ENCODE data around the gene RAB31. TPM values are rescaled to one million over a fixed set of nuclear protein-coding genes. Genes with fewer than 3 reads are reported as not detected.

The RAB31 gene
- total RNA-seq, 1 donor from 2014 or later: 19.7 TPM

DNA sequence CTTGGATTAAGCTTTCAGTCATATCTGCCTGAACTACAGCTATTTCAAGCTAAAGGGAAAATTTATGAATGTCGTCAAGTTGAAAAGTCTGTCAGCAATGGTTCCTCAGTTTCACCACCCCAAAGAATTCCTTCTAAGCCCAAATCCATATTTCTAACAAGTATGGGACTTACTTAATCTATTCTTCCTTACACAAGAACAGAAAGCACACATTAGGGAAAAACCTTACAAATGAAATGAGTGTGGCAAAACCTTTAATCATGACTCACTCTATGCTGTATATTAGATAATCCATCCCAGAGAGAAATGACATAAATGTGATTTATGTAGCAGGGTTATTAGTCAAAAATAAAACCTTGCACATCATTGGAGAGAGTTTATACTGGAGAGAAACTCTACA lies 78.9 kb downstream of the RAB31 start:
- DNase-seq (ENCODE audit: extremely low spot score, unreplicated experiment): no peak
- no peak overlapping the region for H3K27ac Mint-ChIP-seq
- no peaks in the 10 kb centered on the region for H3K4me1 Mint-ChIP-seq (ENCODE audit: unreplicated experiment)
- H3K9me3 Mint-ChIP-seq: peaks cover 13% of the 10 kb centered on the region
- TF ChIP-seq, protein P1, sequence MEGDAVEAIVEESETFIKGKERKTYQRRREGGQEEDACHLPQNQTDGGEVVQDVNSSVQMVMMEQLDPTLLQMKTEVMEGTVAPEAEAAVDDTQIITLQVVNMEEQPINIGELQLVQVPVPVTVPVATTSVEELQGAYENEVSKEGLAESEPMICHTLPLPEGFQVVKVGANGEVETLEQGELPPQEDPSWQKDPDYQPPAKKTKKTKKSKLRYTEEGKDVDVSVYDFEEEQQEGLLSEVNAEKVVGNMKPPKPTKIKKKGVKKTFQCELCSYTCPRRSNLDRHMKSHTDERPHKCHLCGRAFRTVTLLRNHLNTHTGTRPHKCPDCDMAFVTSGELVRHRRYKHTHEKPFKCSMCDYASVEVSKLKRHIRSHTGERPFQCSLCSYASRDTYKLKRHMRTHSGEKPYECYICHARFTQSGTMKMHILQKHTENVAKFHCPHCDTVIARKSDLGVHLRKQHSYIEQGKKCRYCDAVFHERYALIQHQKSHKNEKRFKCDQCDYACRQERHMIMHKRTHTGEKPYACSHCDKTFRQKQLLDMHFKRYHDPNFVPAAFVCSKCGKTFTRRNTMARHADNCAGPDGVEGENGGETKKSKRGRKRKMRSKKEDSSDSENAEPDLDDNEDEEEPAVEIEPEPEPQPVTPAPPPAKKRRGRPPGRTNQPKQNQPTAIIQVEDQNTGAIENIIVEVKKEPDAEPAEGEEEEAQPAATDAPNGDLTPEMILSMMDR (conservative IDR thresholded peaks at IDR 0.05): no peak
- H3K4me3 Mint-ChIP-seq: no peak overlapping the region
- H3K36me3 Mint-ChIP-seq: no peaks in the 10 kb centered on the region
- no peaks in the 10 kb centered on the region for H3K27me3 Mint-ChIP-seq

DNA sequence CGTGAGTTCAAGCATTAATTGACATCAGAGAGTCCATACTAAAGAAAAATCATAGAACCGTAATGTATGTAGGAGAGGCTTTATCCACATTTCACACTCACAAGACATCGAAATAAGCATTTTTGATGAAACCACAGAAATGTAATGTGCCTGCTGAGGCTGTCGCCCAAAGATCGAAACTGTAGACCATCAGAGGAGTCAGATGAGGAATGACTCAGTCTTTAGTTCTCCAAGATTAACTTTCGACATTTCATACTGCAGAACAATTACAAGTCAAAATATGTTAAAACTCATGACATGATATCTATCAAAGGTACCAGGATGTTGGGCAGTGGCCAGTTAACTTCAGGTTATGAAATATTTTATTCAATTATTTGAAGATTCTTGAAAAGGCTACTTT lies 79.6 kb downstream of the RAB31 start:
- H3K4me1 Mint-ChIP-seq (ENCODE audit: unreplicated experiment): no peaks in the 10 kb centered on the region

DNA sequence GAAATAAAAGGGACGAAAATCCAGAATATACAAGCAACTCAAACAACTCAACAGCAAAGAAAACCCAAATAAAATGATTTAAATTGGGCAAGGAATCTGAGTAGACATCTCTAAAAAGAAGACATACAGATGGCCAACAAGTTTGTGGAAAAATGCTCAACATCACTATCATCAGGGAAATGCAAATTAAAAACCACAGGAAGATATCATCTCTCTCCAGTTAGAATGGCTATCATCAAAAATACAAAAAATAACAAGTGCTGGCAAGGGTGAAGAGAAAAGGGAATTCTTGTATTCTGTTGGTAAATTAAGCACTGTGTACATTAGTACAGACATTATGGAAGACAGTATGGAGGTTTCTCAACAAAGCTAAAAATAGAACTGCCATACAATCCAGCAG lies 80.0 kb downstream of the RAB31 start:
- no peaks in the 10 kb centered on the region for H3K4me1 Mint-ChIP-seq (ENCODE audit: unreplicated experiment)
- TF ChIP-seq, protein P1 (conservative IDR thresholded peaks at IDR 0.05): no peak
- peaks cover 13% of the 10 kb centered on the region for H3K9me3 Mint-ChIP-seq
- no peaks in the 10 kb centered on the region for H3K27me3 Mint-ChIP-seq
- no peak overlapping the region for H3K27ac Mint-ChIP-seq
- H3K4me3 Mint-ChIP-seq: no peak overlapping the region
- H3K36me3 Mint-ChIP-seq: no peaks in the 10 kb centered on the region
- DNase-seq (ENCODE audit: extremely low spot score, unreplicated experiment): no peak

More for the DNA sequence above, 79.6 kb downstream of the RAB31 start:
- TF ChIP-seq, protein P1 (conservative IDR thresholded peaks at IDR 0.05): no peak
- no peak for DNase-seq (ENCODE audit: extremely low spot score, unreplicated experiment)
- H3K27me3 Mint-ChIP-seq: no peaks in the 10 kb centered on the region
- peaks cover 13% of the 10 kb centered on the region for H3K9me3 Mint-ChIP-seq
- no peak overlapping the region for H3K27ac Mint-ChIP-seq
- H3K4me3 Mint-ChIP-seq: no peak overlapping the region
- H3K36me3 Mint-ChIP-seq: no peaks in the 10 kb centered on the region

DNA sequence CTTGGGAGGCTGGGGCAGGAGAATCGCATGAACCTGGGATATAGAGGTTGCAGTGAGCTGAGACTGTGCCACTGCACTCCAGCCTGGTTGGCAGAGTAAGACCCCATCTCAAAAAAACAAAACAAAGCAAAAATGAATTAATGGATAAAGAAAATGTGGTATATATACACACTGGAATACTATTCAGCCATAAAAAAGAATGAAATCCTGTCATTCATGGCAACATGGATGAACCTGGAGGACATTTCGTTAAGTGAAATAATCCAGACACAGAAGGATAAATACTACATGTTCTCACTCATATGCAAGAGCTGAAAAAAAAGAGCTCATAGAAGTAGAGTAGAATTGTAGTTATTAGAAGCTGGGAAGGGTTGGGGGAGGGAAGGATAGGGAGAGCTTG lies 80.8 kb downstream of the RAB31 start:
- H3K9me3 Mint-ChIP-seq: peaks cover 13% of the 10 kb centered on the region
- H3K27me3 Mint-ChIP-seq: no peaks in the 10 kb centered on the region
- TF ChIP-seq, protein P1 (conservative IDR thresholded peaks at IDR 0.05): no peak
- no peak overlapping the region for H3K27ac Mint-ChIP-seq
- no peaks in the 10 kb centered on the region for H3K36me3 Mint-ChIP-seq
- no peaks in the 10 kb centered on the region for H3K4me1 Mint-ChIP-seq (ENCODE audit: unreplicated experiment)
- no peak for DNase-seq (ENCODE audit: extremely low spot score, unreplicated experiment)
- H3K4me3 Mint-ChIP-seq: no peak overlapping the region

DNA sequence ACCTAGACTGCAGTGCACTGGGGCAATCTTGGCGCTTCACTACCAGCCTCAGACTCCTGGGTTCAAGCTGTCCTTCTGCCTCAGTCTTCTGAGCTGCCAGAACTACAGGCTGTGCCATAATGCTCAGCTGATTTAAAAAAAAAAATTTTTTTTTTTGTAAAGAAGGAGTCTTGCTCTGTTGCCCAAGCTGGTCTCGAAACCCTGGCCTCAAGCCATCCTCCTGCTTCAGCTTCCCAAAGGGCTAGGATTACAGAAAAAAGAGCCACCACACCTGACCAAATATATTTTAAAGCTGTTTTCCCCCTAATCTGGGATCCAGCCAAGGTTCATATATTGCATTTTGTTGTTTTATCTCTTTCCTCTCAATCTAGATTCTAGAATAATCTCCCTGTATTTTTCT lies 82.2 kb downstream of the RAB31 start:
- TF ChIP-seq, protein P1 (conservative IDR thresholded peaks at IDR 0.05): no peak
- Mint-ChIP-seq H3K9me3 (peaks cover 13% of the 10 kb centered on the region), H3K27ac (no peak overlapping the region), H3K4me1 (ENCODE audit: unreplicated experiment) (no peaks in the 10 kb centered on the region), H3K36me3 (peaks cover 6% of the 10 kb centered on the region), H3K4me3 (no peak overlapping the region), H3K27me3 (no peaks in the 10 kb centered on the region)
- DNase-seq (ENCODE audit: extremely low spot score, unreplicated experiment): no peak

DNA sequence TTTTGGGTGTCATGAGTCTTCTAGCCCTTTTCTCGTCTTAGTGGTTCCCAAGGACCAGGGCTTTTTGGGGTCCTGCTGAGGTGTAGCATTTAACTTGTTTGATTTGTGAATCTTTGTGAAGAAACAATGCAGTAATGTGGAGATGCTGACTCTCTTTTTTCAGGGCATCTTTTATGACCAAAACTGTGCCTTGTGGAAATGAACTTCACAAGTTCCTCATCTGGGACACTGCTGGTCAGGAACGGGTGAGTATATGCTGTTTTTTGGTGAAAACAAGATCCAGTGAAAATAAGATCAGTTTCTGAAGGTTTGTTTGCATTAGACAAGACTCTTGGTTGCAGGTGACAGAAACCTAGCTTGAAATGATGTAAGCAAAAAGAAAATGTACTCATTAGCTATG lies 83.9 kb downstream of the RAB31 start:
- H3K9me3 Mint-ChIP-seq: peaks cover 12% of the 10 kb centered on the region
- H3K27ac Mint-ChIP-seq: no peak overlapping the region
- TF ChIP-seq, protein P1 (conservative IDR thresholded peaks at IDR 0.05): no peak
- no peak for DNase-seq (ENCODE audit: extremely low spot score, unreplicated experiment)
- peaks cover 13% of the 10 kb centered on the region for H3K36me3 Mint-ChIP-seq
- peaks cover 2% of the 10 kb centered on the region for H3K4me1 Mint-ChIP-seq (ENCODE audit: unreplicated experiment)
- no peaks in the 10 kb centered on the region for H3K27me3 Mint-ChIP-seq
- no peak overlapping the region for H3K4me3 Mint-ChIP-seq

All from type B pancreatic cell (in vitro differentiated cells).